WTC11 (cell line): ENCODE data around the gene FGFR2.

Experiments used
- CTCF ChIP-seq: fragments of 200-600 bp; IDR thresholded peaks from 2 replicates; pipeline ENCODE4 v1.8.0; 2022; ENCODE audit warnings: antibody characterized with exemption
- MAX ChIP-seq: sonication (generic); formaldehyde crosslinking; IDR thresholded peaks from 2 replicates; pipeline ENCODE4 v1.8.0; 2022; ENCODE audit warnings: mild to moderate bottlenecking, missing genetic modification reagents
- SP1 ChIP-seq: sonication (generic); formaldehyde crosslinking; conservative IDR thresholded peaks from 2 replicates; pipeline ENCODE4 v1.8.1; 2022; ENCODE audit warnings: missing genetic modification reagents

GRCh38 chr10:121484401-121484800, 113.8 kb downstream of the FGFR2 start:
- no peak for TF ChIP-seq MAX (CRISPR knock-in tag)
- TF ChIP-seq SP1: no peak
- no peak for TF ChIP-seq CTCF
